Keratinocyte (primary cell): ENCODE measurements around the gene CPN2. TPM values are rescaled to one million over a fixed set of nuclear protein-coding genes. Genes with fewer than 3 reads are reported as not detected.

ENCODE experiments used
- DNase-seq: peaks from one replicate; pipeline ENCODE4 v3.0.0-alpha.2; 2011; ENCODE audit warnings: low read depth, missing footprints, low spot score
- FAIRE-seq: peaks from 2 replicates; lab custom pipeline; 2011; peaks lifted over from hg19 to GRCh38; lab: Jason Lieb, UNC
- H2AFZ ChIP-seq: 2 replicates; pipeline ENCODE4 v1.6.0; 2012; ENCODE audit warnings: low read length, control low read depth, inconsistent platforms; ENCODE audit not compliant: control insufficient read depth
- H3K27ac ChIP-seq: 2 replicates; pipeline ENCODE4 v1.5.1; 2011; ENCODE audit warnings: low read length; ENCODE audit not compliant: control insufficient read depth, insufficient read depth
- H3K27me3 ChIP-seq: 3 replicates; pipeline ENCODE4 v1.6.0; 2011; ENCODE audit warnings: low read length; ENCODE audit not compliant: control insufficient read depth, insufficient read depth; ENCODE audit errors: extremely low read depth
- H3K36me3 ChIP-seq, 2 experiments: 2 replicates in 1 of 2; 3 replicates in 1 of 2; pipeline ENCODE4 v1.5.1; 2011; ENCODE audit warnings: low read length in 2 of 2, mild to moderate bottlenecking in 1 of 2; ENCODE audit not compliant: control insufficient read depth in 2 of 2, insufficient read depth in 2 of 2; ENCODE audit errors: extremely low read depth in 1 of 2
- H3K4me1 ChIP-seq: 3 replicates; pipeline ENCODE4 v1.5.1; 2011; ENCODE audit warnings: low read length; ENCODE audit not compliant: control insufficient read depth, insufficient read depth; ENCODE audit errors: extremely low read depth
- H3K4me2 ChIP-seq: 3 replicates; pipeline ENCODE4 v1.6.0; 2011; ENCODE audit warnings: low read depth, low read length; ENCODE audit not compliant: control insufficient read depth, insufficient read depth; ENCODE audit errors: extremely low read depth
- H3K4me3 ChIP-seq, 3 experiments: fragments of 200-600 bp in 1 of 3; sonication (generic) in 1 of 3; 2 replicates in 2 of 3; 3 replicates in 1 of 3; pipeline ENCODE4 v1.5.1; 2011 to 2016; ENCODE audit warnings: low read length in 3 of 3, mild to moderate bottlenecking in 3 of 3, control low read depth in 2 of 3, inconsistent platforms in 1 of 3, low read depth in 1 of 3, mixed read lengths in 1 of 3, mixed run types in 1 of 3, moderate library complexity in 1 of 3; ENCODE audit not compliant: control insufficient read depth in 2 of 3, insufficient read depth in 2 of 3; ENCODE audit errors: extremely low read depth in 1 of 3
- H3K79me2 ChIP-seq: 2 replicates; pipeline ENCODE4 v1.6.0; 2012; ENCODE audit warnings: low read length; ENCODE audit not compliant: control insufficient read depth, insufficient read depth
- H3K9ac ChIP-seq: 3 replicates; pipeline ENCODE4 v1.6.0; 2011; ENCODE audit warnings: low read length; ENCODE audit not compliant: control insufficient read depth, insufficient read depth; ENCODE audit errors: extremely low read depth
- H3K9me1 ChIP-seq: 3 replicates; pipeline ENCODE4 v1.6.0; 2011; ENCODE audit warnings: low read length; ENCODE audit not compliant: control insufficient read depth, insufficient read depth; ENCODE audit errors: extremely low read depth
- H3K9me3 ChIP-seq: 2 replicates; pipeline ENCODE4 v1.5.1; 2012; ENCODE audit warnings: low read depth, low read length; ENCODE audit not compliant: control insufficient read depth
- H4K20me1 ChIP-seq: 3 replicates; pipeline ENCODE4 v1.6.0; 2011; ENCODE audit warnings: low read length; ENCODE audit not compliant: control insufficient read depth, insufficient read depth; ENCODE audit errors: extremely low read depth
- EZH2 ChIP-seq: IDR thresholded peaks from one replicate; pipeline ENCODE4 v1.6.1; 2012; ENCODE audit warnings: inconsistent platforms, mild to moderate bottlenecking, low read length, moderate library complexity
- dilution Hi-C: fragments of 300-500 bp; cut with MboI; formaldehyde crosslinking; loops from one replicate; pipeline ENCODE4 v1.7.0; 2020; ENCODE audit warnings: low sequenced_read_pairs; ENCODE audit not compliant: extremely low pct_ligation_motif_present
- polyA plus RNA-seq, 5 experiments: library from polyadenylated mRNA; depleted of rRNA in 3 of 5; stranded (reverse) in 3 of 5; stranded (forward) in 1 of 5; unstranded in 1 of 5; fragments of >200 nt; gene quantifications; 1 replicate in 1 of 5; 2 replicates in 3 of 5; 3 replicates in 1 of 5; pipeline versions ENCODE4 v1.2.1 to v1.2.3, GENCODE V29; 2011 to 2012; ENCODE audit warnings: missing spikeins in 2 of 5, low read depth in 1 of 5, low replicate concordance in 1 of 5
- TF ChIP-seq, protein P1 (sequence below), 3 experiments: IDR thresholded peaks in 1 of 3; conservative IDR thresholded peaks in 1 of 3; optimal IDR thresholded peaks in 1 of 3; 2 replicates in 2 of 3; 3 replicates in 1 of 3; pipeline versions ENCODE3 to v1.5.1; 2011; ENCODE audit warnings: low read length in 3 of 3, mild to moderate bottlenecking in 3 of 3, moderate library complexity in 2 of 3, control low read depth in 1 of 3, inconsistent platforms in 1 of 3; ENCODE audit not compliant: insufficient read depth in 2 of 3; ENCODE audit errors: extremely low read depth in 1 of 3

The CPN2 gene
- polyA plus RNA-seq, 1 donor (not counting 4 experiments of a cell fraction or from before 2014, with no cell fraction given) = not detected

DNA sequence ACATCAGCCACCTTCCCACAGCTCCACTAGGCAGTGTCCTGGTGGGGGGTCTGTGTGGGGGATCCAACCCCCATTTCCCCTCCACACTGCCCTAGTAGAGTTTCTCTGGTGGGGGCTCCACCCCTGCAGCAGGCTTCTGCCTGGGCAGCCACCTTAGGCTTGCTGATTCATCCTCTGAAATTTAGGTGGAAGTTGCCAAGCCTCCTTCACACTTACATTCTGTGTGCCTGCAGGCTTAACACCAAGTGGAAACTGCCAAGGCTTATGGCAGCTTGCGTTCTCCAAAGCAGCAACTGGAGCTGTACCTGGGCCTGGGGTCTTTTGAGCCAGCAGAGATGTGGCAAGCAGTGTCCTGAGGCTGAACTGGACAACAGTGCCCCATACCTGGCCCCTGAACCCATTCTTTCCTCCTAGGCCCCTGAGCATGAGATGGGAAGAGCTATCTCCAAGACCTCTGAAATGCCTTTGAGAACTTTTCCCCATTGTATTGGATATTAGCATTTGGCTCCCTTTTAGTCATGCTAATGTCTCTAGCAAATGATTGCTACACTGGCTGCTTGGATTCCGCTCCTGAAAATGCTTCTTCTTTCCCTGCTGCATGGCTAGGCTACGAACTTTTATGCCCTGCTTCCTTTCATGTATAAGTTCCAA is 32.5 kb downstream of the CPN2 start:
- TF ChIP-seq EZH2 = no peak
- TF ChIP-seq, protein P1, sequence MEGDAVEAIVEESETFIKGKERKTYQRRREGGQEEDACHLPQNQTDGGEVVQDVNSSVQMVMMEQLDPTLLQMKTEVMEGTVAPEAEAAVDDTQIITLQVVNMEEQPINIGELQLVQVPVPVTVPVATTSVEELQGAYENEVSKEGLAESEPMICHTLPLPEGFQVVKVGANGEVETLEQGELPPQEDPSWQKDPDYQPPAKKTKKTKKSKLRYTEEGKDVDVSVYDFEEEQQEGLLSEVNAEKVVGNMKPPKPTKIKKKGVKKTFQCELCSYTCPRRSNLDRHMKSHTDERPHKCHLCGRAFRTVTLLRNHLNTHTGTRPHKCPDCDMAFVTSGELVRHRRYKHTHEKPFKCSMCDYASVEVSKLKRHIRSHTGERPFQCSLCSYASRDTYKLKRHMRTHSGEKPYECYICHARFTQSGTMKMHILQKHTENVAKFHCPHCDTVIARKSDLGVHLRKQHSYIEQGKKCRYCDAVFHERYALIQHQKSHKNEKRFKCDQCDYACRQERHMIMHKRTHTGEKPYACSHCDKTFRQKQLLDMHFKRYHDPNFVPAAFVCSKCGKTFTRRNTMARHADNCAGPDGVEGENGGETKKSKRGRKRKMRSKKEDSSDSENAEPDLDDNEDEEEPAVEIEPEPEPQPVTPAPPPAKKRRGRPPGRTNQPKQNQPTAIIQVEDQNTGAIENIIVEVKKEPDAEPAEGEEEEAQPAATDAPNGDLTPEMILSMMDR (optimal IDR thresholded peaks at IDR 0.05 in 1 of 3, IDR thresholded peaks at IDR 0.05 in 1 of 3, conservative IDR thresholded peaks at IDR 0.05 in 1 of 3; ENCODE audit: extremely low read depth in 1 of 3, insufficient read depth in 2 of 3, low read length in 3 of 3) = no peak
- FAIRE-seq (no peak), DNase-seq (no peak)
- H3K4me1 ChIP-seq = peaks cover 33% of the 10 kb centered on the region
- H4K20me1 ChIP-seq = no peaks in the 10 kb centered on the region
- H3K79me2 ChIP-seq = no peaks in the 10 kb centered on the region
- no peak overlapping the region for H2AFZ ChIP-seq
- no peak overlapping the region for H3K4me3 ChIP-seq
- dilution Hi-C loops = loop anchor here (25.0 kb wide), 2 partner anchors 156 to 556 kb away; no protein-coding TSS in a partner anchor
- no peaks in the 10 kb centered on the region for H3K9me1 ChIP-seq
- no peak overlapping the region for H3K9ac ChIP-seq
- H3K27me3 ChIP-seq = peaks cover 7% of the 10 kb centered on the region
- no peak overlapping the region for H3K4me2 ChIP-seq
- H3K27ac ChIP-seq = no peak overlapping the region
- H3K9me3 ChIP-seq = peaks cover 5% of the 10 kb centered on the region
- H3K36me3 ChIP-seq = no peaks in the 10 kb centered on the region

GRCh38 chr3:194316918-194317317 is 34.2 kb downstream of the CPN2 start:
- FAIRE-seq = no peak
- Histone ChIP-seq H3K4me3 (no peak overlapping the region), H3K9me3 (peaks cover 5% of the 10 kb centered on the region), H3K79me2 (no peaks in the 10 kb centered on the region), H3K4me2 (no peak overlapping the region), H3K9ac (no peak overlapping the region), H3K9me1 (no peaks in the 10 kb centered on the region), H2AFZ (no peak overlapping the region), H3K27me3 (peaks cover 21% of the 10 kb centered on the region), H4K20me1 (no peaks in the 10 kb centered on the region), H3K27ac (no peak overlapping the region), H3K4me1 (peaks cover 37% of the 10 kb centered on the region), H3K36me3 (no peaks in the 10 kb centered on the region)
- dilution Hi-C loops = loop anchor here (25.0 kb wide), 2 partner anchors 155 to 555 kb away; no protein-coding TSS in a partner anchor
- TF ChIP-seq, protein P1 (optimal IDR thresholded peaks at IDR 0.05 in 1 of 3, IDR thresholded peaks at IDR 0.05 in 1 of 3, conservative IDR thresholded peaks at IDR 0.05 in 1 of 3; ENCODE audit: extremely low read depth in 1 of 3, insufficient read depth in 2 of 3, low read length in 3 of 3) = no peak
- TF ChIP-seq EZH2 = no peak
- no peak for DNase-seq
